Subcutaneous adipose tissue (tissue), 4 donors: Measurements from ENCODE around the gene EIF2B1. TPM values are rescaled to one million over a fixed set of nuclear protein-coding genes. Genes with fewer than 3 reads are reported as not detected.

Source experiments
- total RNA-seq, 4 donors: library from RNA; depleted of rRNA; stranded (reverse); fragments of >200 nt; gene quantifications; one replicate each; pipeline ENCODE4 v1.1.0, GENCODE V29; 2016
- TF ChIP-seq, protein P1 (sequence below): fragments of 450-650 bp; IDR thresholded peaks from one replicate; pipeline ENCODE4 v1.5.1; 2016; ENCODE audit warnings: low read depth, mild to moderate bottlenecking, control low read depth, antibody characterized with exemption, moderate library complexity

EIF2B1 gene
- total RNA-seq, 4 donors from 2014 or later, result 57.6 to 94.5 (median 70.4) TPM

DNA sequence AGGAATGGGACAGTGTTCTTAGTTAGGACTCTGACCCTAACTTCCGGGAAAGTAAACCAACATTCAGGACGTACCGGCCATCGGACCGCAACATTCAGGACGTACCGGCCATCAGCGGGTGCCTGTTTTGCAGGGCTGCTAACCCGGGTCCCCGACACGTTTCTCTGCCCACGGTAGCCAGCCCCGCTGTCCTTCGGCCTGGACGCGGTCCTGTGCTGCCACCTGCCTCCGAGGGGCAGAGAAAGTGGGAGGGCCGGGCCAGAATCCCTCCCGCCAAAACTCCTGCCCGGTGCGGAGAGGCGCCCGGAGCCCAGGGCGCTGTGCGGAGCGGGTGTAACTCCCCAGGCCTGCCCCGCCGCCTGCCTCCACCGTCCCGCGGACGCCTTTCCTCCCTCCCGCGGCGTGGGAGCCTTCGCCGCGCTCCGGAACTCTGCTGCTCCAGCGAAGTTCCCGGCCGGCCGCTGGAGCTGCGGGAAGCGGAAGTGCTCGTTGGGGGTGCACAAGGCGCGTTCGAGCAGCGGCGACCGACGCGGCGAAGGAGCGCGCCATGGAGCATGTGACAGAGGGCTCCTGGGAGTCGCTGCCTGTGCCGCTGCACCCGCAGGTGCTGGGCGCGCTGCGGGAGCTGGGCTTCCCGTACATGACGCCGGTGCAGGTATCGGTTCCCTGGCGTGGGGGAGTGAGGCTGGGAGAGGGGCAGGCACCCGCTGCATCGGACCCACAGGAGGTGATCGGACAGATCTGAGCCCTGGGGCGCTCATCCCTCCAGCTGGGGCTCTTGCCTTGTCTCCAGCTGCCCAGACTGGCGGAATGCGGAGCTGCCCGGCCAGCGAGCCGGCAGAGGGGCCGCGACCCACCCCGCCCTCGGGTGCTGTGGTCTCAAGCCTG lies 31.6 kb downstream of the EIF2B1 start, which contains the start of gene DDX55:
Gene DDX55, plus strand, starts transcription at position 498 of the 888 bp plus-strand sequence. Its CDS starts 50 bp downstream, at position 548.
- TF ChIP-seq, protein P1, sequence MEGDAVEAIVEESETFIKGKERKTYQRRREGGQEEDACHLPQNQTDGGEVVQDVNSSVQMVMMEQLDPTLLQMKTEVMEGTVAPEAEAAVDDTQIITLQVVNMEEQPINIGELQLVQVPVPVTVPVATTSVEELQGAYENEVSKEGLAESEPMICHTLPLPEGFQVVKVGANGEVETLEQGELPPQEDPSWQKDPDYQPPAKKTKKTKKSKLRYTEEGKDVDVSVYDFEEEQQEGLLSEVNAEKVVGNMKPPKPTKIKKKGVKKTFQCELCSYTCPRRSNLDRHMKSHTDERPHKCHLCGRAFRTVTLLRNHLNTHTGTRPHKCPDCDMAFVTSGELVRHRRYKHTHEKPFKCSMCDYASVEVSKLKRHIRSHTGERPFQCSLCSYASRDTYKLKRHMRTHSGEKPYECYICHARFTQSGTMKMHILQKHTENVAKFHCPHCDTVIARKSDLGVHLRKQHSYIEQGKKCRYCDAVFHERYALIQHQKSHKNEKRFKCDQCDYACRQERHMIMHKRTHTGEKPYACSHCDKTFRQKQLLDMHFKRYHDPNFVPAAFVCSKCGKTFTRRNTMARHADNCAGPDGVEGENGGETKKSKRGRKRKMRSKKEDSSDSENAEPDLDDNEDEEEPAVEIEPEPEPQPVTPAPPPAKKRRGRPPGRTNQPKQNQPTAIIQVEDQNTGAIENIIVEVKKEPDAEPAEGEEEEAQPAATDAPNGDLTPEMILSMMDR, result no peak

DNA sequence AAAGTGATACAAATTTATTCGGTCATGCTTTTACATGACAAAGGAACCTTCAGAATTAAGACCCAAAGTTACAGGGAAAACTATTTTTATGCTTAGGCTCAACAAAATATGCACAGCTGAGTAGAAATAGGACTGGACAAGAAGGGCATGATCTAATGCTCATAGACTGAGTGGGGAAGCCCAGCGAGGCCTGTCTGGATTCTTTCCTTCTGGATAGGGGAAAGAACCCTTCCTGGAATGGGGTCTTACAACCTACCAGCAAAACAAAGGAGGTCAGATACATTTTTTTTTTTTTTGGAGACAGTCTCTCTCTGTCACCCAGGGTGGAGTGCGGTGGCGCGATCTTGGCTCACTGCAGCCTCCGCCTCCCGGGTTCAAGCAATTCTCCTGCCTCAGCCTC lies 33.8 kb downstream of the EIF2B1 start:
- TF ChIP-seq, protein P1, result no peak

DNA sequence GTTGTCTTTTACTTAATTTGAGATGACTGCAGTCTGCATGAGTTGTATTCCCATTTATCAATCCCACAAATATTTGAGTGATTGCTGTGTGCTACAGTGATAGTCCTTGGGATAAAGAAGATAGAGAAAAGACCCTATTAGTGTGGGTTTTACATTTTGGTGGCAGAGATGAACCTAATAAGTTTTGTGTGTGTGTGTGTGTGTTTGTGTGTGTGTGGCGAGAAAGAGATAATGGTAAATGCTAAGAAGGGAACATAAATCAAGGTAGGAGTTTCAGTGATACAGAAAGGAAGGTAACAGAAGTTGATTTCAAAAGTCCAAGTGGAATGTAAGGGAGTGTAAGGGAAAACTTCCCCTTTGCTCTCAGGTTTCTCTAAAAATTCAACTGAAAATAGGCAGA lies 34.2 kb downstream of the EIF2B1 start:
- TF ChIP-seq, protein P1, result no peak

DNA sequence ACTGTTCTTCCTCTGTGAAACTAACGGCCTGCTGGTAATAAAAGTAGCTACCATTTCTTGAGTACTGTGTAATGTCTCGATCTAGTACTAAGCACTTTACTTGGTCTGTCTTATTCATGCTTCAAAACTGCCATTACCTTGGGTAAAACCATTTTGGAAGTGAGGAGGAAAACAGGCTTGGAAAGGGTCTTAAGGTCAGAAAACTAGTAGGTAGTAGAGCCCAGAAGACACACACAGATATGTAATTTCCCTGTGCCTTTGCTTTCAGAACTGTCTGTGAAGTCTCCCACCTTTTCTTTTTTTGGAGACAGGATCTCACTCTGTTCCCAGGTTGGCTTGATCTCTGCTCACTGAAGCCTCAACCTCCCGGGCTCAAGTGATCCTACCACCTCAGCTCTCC lies 35.0 kb downstream of the EIF2B1 start:
- TF ChIP-seq, protein P1, result no peak

DNA sequence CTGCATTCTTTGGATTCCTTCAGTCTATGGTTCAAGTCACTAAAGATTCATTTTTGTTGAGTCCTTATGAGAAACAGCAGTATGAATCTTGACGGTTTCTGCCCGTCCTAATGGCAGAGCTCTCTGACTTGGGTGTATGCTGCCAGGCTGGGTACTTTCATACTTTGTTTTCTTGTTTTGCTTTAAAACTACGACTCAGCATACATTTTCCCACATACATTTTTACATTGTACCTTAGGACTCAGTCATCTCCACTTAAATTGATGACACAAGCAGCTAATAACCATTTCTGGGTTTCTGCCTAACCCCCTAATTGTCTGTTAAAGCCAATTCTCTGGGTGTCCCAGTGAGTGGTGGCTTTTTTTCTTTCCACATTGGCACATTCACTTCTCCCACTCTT lies 36.4 kb downstream of the EIF2B1 start:
- TF ChIP-seq, protein P1, result no peak

DNA sequence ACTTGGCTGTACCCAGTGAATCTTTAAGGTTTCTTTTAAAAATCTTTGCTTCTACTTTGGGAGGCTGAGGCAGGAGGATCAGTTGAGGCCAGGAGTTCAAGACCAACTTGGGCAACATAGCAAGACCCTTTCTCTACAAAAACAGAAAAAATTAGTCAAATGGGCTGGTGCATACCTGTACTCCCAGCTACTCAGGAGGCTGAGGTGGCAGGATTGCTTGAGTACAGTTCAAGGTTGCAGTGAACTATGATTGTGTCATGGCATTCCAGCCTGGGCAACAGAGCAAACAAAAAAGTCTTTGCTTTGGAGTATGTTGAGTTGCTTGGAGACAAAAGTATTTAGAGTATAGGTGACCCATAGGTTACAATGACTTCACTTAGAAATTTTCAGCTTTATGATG lies 37.8 kb downstream of the EIF2B1 start:
- TF ChIP-seq, protein P1, result no peak

DNA sequence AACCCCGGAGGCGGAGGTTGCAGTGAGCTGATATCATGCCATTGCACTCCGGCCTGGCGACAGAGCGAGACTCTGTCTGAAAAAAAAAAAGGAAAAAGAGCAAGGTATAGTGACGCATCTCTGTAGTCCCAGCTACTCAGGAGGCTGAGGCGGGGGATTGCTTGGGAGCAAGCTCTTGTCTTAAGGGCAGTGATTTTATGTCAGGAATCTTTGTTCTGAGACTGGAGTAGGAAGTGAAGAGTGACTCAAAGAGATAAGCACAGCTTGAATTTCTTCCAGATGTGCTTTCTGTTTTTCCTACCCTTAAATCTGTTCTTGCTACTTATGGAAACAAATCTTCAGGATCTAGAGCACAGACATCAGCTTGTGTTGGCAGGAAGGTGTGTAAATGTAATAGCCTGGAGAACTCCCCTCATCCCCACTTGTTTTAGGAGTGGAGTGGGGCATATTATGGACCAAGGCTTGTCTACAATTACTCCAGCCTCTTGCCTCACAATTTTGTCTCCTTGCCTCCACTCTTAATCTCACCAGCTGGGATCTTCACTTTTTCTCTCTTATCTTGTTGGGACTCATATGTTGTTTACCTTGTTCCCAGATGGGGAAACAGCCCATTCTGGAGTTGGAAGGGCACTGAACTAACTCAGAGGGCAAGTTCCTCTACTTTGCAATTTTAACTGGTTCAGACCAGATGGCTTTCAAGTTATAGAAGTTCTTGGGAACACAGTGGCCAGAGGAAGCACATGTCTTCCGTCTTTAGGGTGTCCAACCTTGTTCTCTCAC lies 41.6 kb downstream of the EIF2B1 start:
- TF ChIP-seq, protein P1, result no peak
